AG04450 (cell line): ENCODE data around the gene TMEM198. TPM values are rescaled to one million over a fixed set of nuclear protein-coding genes. Genes with fewer than 3 reads are reported as not detected.

Experiments
- CTCF ChIA-PET: fragments of 300-600, 350-600 bp; formaldehyde crosslinking; extraction: SDS; loops from one replicate; lab custom pipeline; 2022; ENCODE audit warnings: antibody characterized with exemption, inconsistent platforms; lab: Charles Lee
- POLR2A ChIA-PET: fragments of 350-600 bp; formaldehyde crosslinking; extraction: SDS; loops from one replicate; lab custom pipeline; 2021; ENCODE audit warnings: antibody characterized with exemption, inconsistent platforms; lab: Yijun Ruan, JAX
- DNase-seq: peaks from one replicate; pipeline ENCODE4 v3.0.0-alpha.2; 2011; ENCODE audit warnings: low read depth, low spot score
- H3K27ac ChIP-seq: one replicate; pipeline ENCODE4 v1.5.1; 2012; ENCODE audit warnings: low read depth, low read length, control low read depth
- H3K27me3 ChIP-seq: one replicate; pipeline ENCODE4 v1.6.0; 2012; ENCODE audit warnings: low read length; ENCODE audit not compliant: control insufficient read depth, insufficient read depth
- H3K4me3 ChIP-seq: 2 replicates; pipeline ENCODE4 v1.5.1; 2011; ENCODE audit warnings: mild to moderate bottlenecking, low read depth, low read length, control low read depth
- H3K9me3 ChIP-seq: 2 replicates; pipeline ENCODE4 v1.5.1; 2012; ENCODE audit warnings: low read length; ENCODE audit not compliant: control insufficient read depth, insufficient read depth
- CTCF ChIP-seq: IDR thresholded peaks from 2 replicates; pipeline ENCODE4 v1.5.1; 2011; ENCODE audit warnings: low read depth, low read length, control low read depth, inconsistent platforms
- polyA plus RNA-seq: library from polyadenylated mRNA; depleted of rRNA; stranded (reverse); fragments of >200 nt; gene quantifications from 2 replicates; pipeline ENCODE4 v1.2.3, GENCODE V29; 2011

The TMEM198 gene
- polyA plus RNA-seq, 1 experiment, result 0.83 TPM

- no peak for DNase-seq
- no peaks in the 10 kb centered on the region; the same call in 1 of the 2 replicates for H3K9me3 ChIP-seq
- TF ChIP-seq CTCF, result no peak
- POLR2A ChIA-PET, result interaction anchor here (0.6 to 1.2 kb wide), 4 partner anchors 11 to 112 kb away, joined by 3 to 6 read pairs (median 4); partner anchors contain the start of gene DNPEP
- peak overlapping the region; percentile 47 for H3K27ac ChIP-seq
- peaks cover 3% of the 10 kb centered on the region for H3K27me3 ChIP-seq
- CTCF ChIA-PET, result interaction anchor here (0.8 to 5.9 kb wide), 11 partner anchors 10 to 111 kb away, joined by 3 to 67 read pairs (median 6); no protein-coding TSS in a partner anchor
- H3K4me3 ChIP-seq, result peak overlapping the region; percentile 80
Measured at GRCh38 chr2:219499555-219499954, 44.3 kb upstream of the TMEM198 start.

- TF ChIP-seq CTCF, result peak; percentile 43
- DNase-seq, result no peak
- H3K4me3 ChIP-seq, result peak overlapping the region; percentile 80
- peaks cover 3% of the 10 kb centered on the region for H3K27me3 ChIP-seq
- no peak overlapping the region for H3K27ac ChIP-seq
- CTCF ChIA-PET, result interaction anchor here (0.8 to 5.9 kb wide), 10 partner anchors 9 to 111 kb away, joined by 3 to 67 read pairs (median 6); no protein-coding TSS in a partner anchor
- POLR2A ChIA-PET, result interaction anchor here (0.6 to 1.1 kb wide), 2 partner anchors 10 to 47 kb away, joined by 3 to 4 read pairs; no protein-coding TSS in a partner anchor
- H3K9me3 ChIP-seq, result no peaks in the 10 kb centered on the region; the same call in 1 of the 2 replicates
Measured at GRCh38 chr2:219500135-219500534, 43.7 kb upstream of the TMEM198 start.

GRCh38 chr2:219501849-219502248 is 42.0 kb upstream of the TMEM198 start:
- CTCF ChIA-PET, result interaction anchor here (4.7 to 5.9 kb wide), 3 partner anchors 8 to 26 kb away, joined by 16 to 67 read pairs (median 39); no protein-coding TSS in a partner anchor
- no peak for TF ChIP-seq CTCF
- POLR2A ChIA-PET, result no interaction called here
- no peaks in the 10 kb centered on the region; the same call in 1 of the 2 replicates for H3K9me3 ChIP-seq
- H3K27me3 ChIP-seq, result no peaks in the 10 kb centered on the region
- DNase-seq, result no peak
- no peak overlapping the region for H3K27ac ChIP-seq
- H3K4me3 ChIP-seq, result no peak overlapping the region

GRCh38 chr2:219502618-219503017 is 41.2 kb upstream of the TMEM198 start:
- H3K9me3 ChIP-seq, result no peaks in the 10 kb centered on the region; the same call in 1 of the 2 replicates
- no peak for DNase-seq
- H3K27ac ChIP-seq, result no peak overlapping the region
- H3K27me3 ChIP-seq, result no peaks in the 10 kb centered on the region
- no peak overlapping the region for H3K4me3 ChIP-seq
- no peak for TF ChIP-seq CTCF
- ChIA-PET CTCF (interaction anchor here (0.6 to 0.9 kb wide), 2 partner anchors 27 to 57 kb away, joined by 3 read pairs; no protein-coding TSS in a partner anchor), POLR2A (no interaction called here)

GRCh38 chr2:219505585-219505984 is 38.2 kb upstream of the TMEM198 start:
- no peaks in the 10 kb centered on the region; the same call in 1 of the 2 replicates for H3K9me3 ChIP-seq
- ChIA-PET CTCF (interaction anchor here (1.3 to 1.6 kb wide), 2 partner anchors 10 to 46 kb away, joined by 3 to 7 read pairs; a partner anchor contains a TSS), POLR2A (no interaction called here)
- TF ChIP-seq CTCF, result no peak
- no peak for DNase-seq
- no peak overlapping the region for H3K27ac ChIP-seq
- peaks cover 4% of the 10 kb centered on the region for H3K27me3 ChIP-seq
- no peak overlapping the region for H3K4me3 ChIP-seq
